Left ventricle myocardium inferior (tissue), 1 donor: ENCODE measurements around the gene ZNF503. TPM values are rescaled to one million over a fixed set of nuclear protein-coding genes. Genes with fewer than 3 reads are reported as not detected.
A peak's percentile ranks its signal among the peaks of the same experiment; 100 is the strongest.

ENCODE experiments used
- DNase-seq: peaks from one replicate; pipeline ENCODE4 v3.0.0-alpha.2; 2020
- H3K27ac ChIP-seq: fragments of 200-600 bp; replicated peaks from 2 replicates; pipeline ENCODE4 v1.8.0; 2021
- H3K27me3 ChIP-seq: fragments of 200-600 bp; 2 replicates; pipeline ENCODE4 v1.8.0; 2021; ENCODE audit warnings: low read depth
- H3K36me3 ChIP-seq: fragments of 200-600 bp; 2 replicates; pipeline ENCODE4 v1.8.0; 2021
- H3K4me1 ChIP-seq: fragments of 200-600 bp; 2 replicates; pipeline ENCODE4 v1.8.0; 2021
- H3K4me3 ChIP-seq: fragments of 200-600 bp; 2 replicates; pipeline ENCODE4 v1.8.0; 2021; ENCODE audit warnings: mild to moderate bottlenecking, moderate library complexity
- H3K9me3 ChIP-seq: fragments of 200-600 bp; replicated peaks from 2 replicates; pipeline ENCODE4 v1.8.0; 2021
- intact Hi-C: fragments of 100-400 bp; cut with micrococcal nuclease; formaldehyde crosslinking; loops from one replicate; pipeline ENCODE4 v1.11.0; 2022
- total RNA-seq: library from RNA; stranded (reverse); fragmentation: NEBNext Ultra II Directional; extraction: Animal tissue kit (Norgen Biotek cat#: 25700); gene quantifications from one replicate; pipeline ENCODE4 v1.2.1, GENCODE V29; 2021
- TF ChIP-seq, protein P1 (sequence below): fragments of 200-600 bp; IDR thresholded peaks from 2 replicates; pipeline ENCODE4 v1.8.0; 2021; ENCODE audit warnings: antibody characterized with exemption, mild to moderate bottlenecking, borderline replicate concordance
- donor health status: DM: no; HTN: yes; CAD: no; lungs with severe emphysema.

The ZNF503 gene
- total RNA-seq, 1 donor from 2014 or later: 5.9 TPM

DNA sequence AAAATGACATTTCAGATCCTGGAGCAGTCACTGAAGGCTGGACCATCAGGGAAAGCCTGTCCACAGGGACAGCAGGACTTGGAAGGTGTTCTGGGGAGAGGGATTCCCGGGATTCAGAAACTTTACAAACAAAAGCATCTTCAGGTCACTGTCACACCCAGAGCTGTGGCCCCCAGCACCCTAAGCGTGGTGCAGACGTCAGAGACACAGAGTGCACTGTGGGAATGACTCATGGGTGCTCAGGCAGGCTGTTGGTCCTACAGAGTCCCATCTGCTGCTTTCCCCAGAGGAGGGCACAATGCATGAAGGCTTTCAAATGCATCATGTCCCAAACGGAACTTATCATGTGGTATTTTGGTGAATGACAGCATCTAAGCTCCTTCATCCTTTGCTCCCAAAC is 16.7 kb upstream of the ZNF503 start:
- no peaks in the 10 kb centered on the region for H3K4me1 ChIP-seq
- H3K27ac ChIP-seq: no peak overlapping the region
- H3K4me3 ChIP-seq: no peak overlapping the region
- H3K27me3 ChIP-seq: no peaks in the 10 kb centered on the region
- DNase-seq: no peak
- intact Hi-C loops: no loop called here
- H3K9me3 ChIP-seq: no peaks in the 10 kb centered on the region
- TF ChIP-seq, protein P1, sequence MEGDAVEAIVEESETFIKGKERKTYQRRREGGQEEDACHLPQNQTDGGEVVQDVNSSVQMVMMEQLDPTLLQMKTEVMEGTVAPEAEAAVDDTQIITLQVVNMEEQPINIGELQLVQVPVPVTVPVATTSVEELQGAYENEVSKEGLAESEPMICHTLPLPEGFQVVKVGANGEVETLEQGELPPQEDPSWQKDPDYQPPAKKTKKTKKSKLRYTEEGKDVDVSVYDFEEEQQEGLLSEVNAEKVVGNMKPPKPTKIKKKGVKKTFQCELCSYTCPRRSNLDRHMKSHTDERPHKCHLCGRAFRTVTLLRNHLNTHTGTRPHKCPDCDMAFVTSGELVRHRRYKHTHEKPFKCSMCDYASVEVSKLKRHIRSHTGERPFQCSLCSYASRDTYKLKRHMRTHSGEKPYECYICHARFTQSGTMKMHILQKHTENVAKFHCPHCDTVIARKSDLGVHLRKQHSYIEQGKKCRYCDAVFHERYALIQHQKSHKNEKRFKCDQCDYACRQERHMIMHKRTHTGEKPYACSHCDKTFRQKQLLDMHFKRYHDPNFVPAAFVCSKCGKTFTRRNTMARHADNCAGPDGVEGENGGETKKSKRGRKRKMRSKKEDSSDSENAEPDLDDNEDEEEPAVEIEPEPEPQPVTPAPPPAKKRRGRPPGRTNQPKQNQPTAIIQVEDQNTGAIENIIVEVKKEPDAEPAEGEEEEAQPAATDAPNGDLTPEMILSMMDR: no peak
- no peaks in the 10 kb centered on the region for H3K36me3 ChIP-seq

DNA sequence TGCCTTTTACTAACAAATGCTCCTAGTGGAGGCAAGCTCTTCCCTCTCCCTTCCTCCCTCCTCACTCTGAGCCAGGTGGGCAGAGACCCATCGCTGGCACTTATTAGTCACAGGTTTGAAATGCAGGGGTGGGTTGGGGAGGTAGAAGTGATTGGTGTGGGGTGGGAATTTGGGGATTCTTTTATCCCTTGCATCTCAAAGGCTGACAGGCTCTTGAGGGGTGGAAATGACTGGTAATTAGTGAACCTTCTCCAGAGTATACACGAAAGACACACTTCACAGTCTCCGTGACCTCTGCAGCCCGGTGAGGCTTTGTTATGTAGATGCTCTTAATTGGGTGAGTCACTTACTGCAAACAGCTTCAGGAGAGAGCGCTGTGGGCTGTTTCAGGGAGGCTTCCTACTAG is 16.0 kb upstream of the ZNF503 start:
- intact Hi-C loops: no loop called here
- Histone ChIP-seq H3K9me3 (no peaks in the 10 kb centered on the region), H3K36me3 (no peaks in the 10 kb centered on the region), H3K27me3 (no peaks in the 10 kb centered on the region), H3K4me3 (no peak overlapping the region), H3K4me1 (no peaks in the 10 kb centered on the region), H3K27ac (no peak overlapping the region)
- DNase-seq: no peak
- TF ChIP-seq, protein P1: no peak

DNA sequence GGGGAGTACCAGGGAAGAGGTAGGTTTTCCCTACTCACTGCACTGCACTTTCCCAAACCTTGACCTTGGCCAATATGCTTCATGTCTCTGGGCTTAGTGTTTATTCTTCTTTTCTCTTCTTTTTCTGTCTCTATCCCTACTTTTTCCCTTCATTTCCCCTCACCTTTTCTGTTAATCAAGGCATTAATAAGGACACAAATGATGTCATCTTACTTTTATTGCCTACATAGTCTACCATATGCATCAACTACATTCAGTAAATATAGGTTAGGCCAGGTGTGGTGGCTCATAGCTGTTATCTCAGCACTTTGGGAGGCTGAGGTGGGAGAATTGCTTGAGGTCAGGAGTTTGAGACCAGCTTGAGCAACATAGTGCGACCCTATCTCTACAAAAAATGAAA is 13.0 kb upstream of the ZNF503 start:
- TF ChIP-seq, protein P1: no peak
- H3K4me1 ChIP-seq: peaks cover 7% of the 10 kb centered on the region
- no peaks in the 10 kb centered on the region for H3K36me3 ChIP-seq
- no peaks in the 10 kb centered on the region for H3K27me3 ChIP-seq
- no peaks in the 10 kb centered on the region for H3K9me3 ChIP-seq
- H3K4me3 ChIP-seq: no peak overlapping the region
- intact Hi-C loops: no loop called here
- no peak overlapping the region for H3K27ac ChIP-seq
- DNase-seq: no peak

DNA sequence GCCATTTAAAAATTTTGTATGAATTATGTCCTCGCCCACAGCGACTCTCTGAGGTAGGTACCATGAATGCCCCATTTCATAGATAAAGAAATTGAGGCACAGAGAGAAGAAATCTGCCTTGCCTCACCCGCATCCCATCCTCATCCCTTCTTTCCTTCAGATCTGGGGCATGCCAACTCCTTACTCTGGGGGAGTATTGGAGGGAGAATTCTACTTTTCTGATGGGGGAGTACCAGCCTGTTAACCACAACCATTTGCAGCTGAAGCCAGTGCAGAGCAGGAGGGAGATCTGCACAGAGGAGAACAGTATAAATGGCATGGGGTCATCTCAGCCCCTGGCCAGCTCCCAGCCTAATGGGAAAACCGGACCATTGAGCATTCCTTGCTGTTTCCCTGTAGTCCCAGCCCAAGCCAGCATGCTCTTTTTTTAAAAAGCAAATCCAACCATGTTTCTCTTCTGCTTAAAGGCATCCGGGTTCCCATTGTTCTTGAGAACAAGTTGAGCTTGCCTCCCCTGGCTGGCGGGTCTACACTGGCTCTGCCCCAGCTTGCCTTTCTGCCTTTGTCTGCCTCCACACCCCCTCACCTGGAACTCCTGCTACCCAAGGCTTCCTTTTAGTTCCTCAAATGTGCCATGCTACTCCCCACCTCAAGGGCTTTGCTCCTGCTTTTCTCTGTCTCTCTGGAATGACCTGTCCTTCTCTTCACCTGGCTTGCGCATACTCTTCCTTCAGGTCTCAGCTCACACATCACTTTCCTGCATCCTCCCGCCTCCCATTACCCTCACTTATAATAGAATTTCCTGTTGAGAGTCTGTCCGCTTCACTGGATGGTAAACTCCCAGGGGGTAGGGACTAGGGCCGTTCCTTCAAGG is 8.8 kb upstream of the ZNF503 start:
- H3K4me3 ChIP-seq: peak overlapping the region; percentile 94
- peaks cover 36% of the 10 kb centered on the region for H3K4me1 ChIP-seq
- peak; percentile 33 for DNase-seq
- peak overlapping the region; percentile 98 for H3K27ac ChIP-seq
- TF ChIP-seq, protein P1: no peak
- no peaks in the 10 kb centered on the region for H3K9me3 ChIP-seq
- intact Hi-C loops: no loop called here
- no peaks in the 10 kb centered on the region for H3K27me3 ChIP-seq
- H3K36me3 ChIP-seq: no peaks in the 10 kb centered on the region

DNA sequence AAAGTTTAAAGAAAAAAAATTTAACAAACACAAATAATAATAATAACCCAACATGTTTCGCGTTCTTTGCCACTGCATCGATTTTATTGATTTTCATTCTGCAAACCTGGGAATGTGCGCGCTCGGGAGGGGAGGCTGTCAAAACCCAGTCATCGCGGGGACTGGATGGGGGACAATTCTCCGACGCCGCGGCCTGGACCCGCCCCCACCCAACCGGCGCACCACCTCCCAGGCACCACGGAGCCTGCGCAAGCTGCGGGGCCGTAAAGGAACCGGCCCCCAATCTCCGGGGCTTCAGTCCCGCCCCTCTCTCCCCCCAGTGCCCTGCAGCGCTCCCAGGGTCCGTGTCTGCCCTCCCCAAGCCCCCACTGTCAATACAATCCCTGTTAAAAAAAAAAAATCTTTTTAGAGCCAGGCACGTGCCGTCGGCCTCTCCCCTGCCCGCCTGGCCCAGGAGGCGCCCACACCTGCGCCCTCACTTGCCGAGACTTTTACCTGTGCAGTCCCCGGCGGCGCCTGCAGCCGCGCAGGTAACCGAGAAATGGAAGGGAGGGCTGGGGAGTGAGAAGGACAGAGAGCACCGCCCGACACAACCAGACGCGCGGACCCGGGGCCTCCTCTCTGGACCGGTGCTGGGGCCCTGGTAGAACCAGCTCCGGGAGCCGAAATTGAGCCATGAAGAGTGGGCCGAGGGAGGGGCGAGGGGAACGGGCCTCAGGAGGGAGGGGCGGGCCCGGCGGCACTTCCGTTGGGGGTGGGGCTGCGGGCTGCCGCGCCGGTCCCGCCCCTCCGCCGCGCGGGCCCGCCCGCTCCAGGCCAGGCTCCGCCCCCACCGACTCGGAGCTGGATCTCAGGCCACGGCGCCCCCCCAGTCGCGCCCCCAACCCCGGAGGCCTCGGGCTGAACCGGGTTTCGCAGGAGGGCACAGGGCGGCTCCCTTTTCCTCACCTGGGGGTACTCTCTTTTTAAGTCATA is 7.6 kb upstream of the ZNF503 start:
- Histone ChIP-seq H3K27me3 (peaks cover 7% of the 10 kb centered on the region), H3K36me3 (no peaks in the 10 kb centered on the region), H3K27ac (peak overlapping the region; percentile 98), H3K4me1 (peaks cover 47% of the 10 kb centered on the region), H3K4me3 (peak overlapping the region; percentile 94), H3K9me3 (no peaks in the 10 kb centered on the region)
- intact Hi-C loops: loop anchor here (10.0 kb wide), 1 partner anchor 506 kb away; no protein-coding TSS in a partner anchor
- peak; percentile 83 for DNase-seq
- TF ChIP-seq, protein P1: no peak
